G401 (cell line): ENCODE measurements around the gene FAM9A. TPM values are rescaled to one million over a fixed set of nuclear protein-coding genes. Genes with fewer than 3 reads are reported as not detected.
A peak's percentile ranks its signal among the peaks of the same experiment; 100 is the strongest.

Source experiments
- DNase-seq: peaks from one replicate; pipeline ENCODE4 v3.0.0-alpha.2; 2015; ENCODE audit warnings: low spot score
- in situ Hi-C: cut with HindIII; loops from 2 replicates; pipeline ENCODE4 v1.10.0; 2016; ENCODE audit warnings: low sequenced_read_pairs, mixed read lengths
- total RNA-seq: library from RNA; depleted of rRNA; stranded (reverse); fragments of >200 nt; shearing (Covaris generic); gene quantifications from 2 replicates; pipeline ENCODE4 v1.2.3, GENCODE V29; 2014; rRNA removed

The FAM9A gene
- total RNA-seq, 1 experiment from 2014 or later = not detected

- peak; percentile 23 for DNase-seq
- in situ Hi-C loops = no loop called here
Observed at GRCh38 chrX:8743126-8743732, 58.0 kb downstream of the FAM9A start.

GRCh38 chrX:8741981-8742380, 59.2 kb downstream of the FAM9A start:
- in situ Hi-C loops = no loop called here

More at GRCh38 chrX:8741981-8742380, 59.2 kb downstream of the FAM9A start:
- no peak for DNase-seq

Other genes with a start within 250 kb of the FAM9A start
- 0.06 TPM in 1 of 2 replicates, not detected in the other for gene ANOS1, start 69.2 kb downstream of the FAM9A start, total RNA-seq
- not detected in 2 replicates for gene FAM9B, start 232.7 kb upstream of the FAM9A start, total RNA-seq